ENCODE measurements around the gene DPH2. TPM values are rescaled to one million over a fixed set of nuclear protein-coding genes. Genes with fewer than 3 reads are reported as not detected.

DPH2 gene
- total RNA-seq, 1 experiment from 2014 or later = 57.5 TPM

- TF ChIP-seq STAT6 (CRISPR knock-in tag; conservative IDR thresholded peaks at IDR 0.05; ENCODE audit: low read depth) = no peak
- TF ChIP-seq JAZF1 (CRISPR knock-in tag; IDR thresholded peaks at IDR 0.05) = no peak
- TF ChIP-seq, protein P1, sequence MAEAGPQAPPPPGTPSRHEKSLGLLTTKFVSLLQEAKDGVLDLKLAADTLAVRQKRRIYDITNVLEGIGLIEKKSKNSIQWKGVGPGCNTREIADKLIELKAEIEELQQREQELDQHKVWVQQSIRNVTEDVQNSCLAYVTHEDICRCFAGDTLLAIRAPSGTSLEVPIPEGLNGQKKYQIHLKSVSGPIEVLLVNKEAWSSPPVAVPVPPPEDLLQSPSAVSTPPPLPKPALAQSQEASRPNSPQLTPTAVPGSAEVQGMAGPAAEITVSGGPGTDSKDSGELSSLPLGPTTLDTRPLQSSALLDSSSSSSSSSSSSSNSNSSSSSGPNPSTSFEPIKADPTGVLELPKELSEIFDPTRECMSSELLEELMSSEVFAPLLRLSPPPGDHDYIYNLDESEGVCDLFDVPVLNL (CRISPR knock-in tag; IDR thresholded peaks at IDR 0.05; ENCODE audit: borderline replicate concordance, low read depth) = no peak
These were observed 11.8 kb downstream of the DPH2 start (continued) for GRCh38 chr1:43981636-43982035.

- ATAC-seq = no peak
- H3K27me3 Mint-ChIP-seq (ENCODE audit: low read depth) = no peaks in the 10 kb centered on the region; the same call in 1 of the 2 replicates
- no peak overlapping the region for H3K27ac Mint-ChIP-seq
- peaks cover 20% of the 10 kb centered on the region for H3K4me1 Mint-ChIP-seq
- DNase-seq (ENCODE audit: low spot score) = no peak
- ChIA-PET POLR2A (no interaction called here), CTCF (no interaction called here)
- no peaks in the 10 kb centered on the region for H3K9me3 Mint-ChIP-seq
- H3K36me3 Mint-ChIP-seq = peaks cover 18% of the 10 kb centered on the region
- TF ChIP-seq ZNF263 (CRISPR knock-in tag; IDR thresholded peaks at IDR 0.05; ENCODE audit: low read depth) = no peak
- TF ChIP-seq, protein P2, sequence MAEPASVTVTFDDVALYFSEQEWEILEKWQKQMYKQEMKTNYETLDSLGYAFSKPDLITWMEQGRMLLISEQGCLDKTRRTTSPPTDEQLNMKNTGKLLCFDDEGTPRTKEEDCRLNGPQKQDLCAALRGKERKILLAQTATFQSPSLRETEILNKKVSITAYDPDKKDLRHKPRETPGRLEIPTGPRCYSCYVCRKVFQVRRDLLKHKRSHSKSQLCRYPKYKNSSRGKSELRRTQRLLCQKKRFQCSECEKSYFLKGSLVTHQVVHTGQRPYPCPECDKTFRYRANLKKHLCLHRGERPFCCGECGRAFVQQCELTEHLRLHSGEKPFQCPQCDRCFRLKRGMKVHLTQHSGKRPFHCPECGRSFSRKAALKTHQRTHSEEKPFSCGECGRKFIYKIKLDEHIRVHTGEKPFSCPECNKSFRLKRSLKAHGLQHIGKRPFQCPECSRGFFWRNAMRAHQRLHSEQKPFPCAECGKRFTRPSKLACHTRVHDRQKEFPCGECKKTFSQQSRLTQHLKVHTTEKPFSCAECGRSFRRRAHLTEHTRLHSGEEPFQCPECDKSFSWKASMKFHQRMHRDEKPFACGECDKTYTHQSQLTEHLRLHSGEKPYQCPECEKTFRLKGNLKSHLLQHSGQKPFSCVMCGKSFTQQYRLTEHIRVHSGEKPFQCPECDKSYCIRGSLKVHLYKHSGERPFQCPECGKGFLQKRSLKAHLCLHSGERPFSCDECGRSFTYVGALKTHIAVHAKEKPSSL (CRISPR knock-in tag; conservative IDR thresholded peaks at IDR 0.05) = no peak
- TF ChIP-seq ZSCAN18 (CRISPR knock-in tag; IDR thresholded peaks at IDR 0.05) = no peak
- no peak for TF ChIP-seq OVOL2 (CRISPR knock-in tag; IDR thresholded peaks at IDR 0.05; ENCODE audit: borderline replicate concordance)
- no peak for TF ChIP-seq ETV6 (CRISPR knock-in tag; IDR thresholded peaks at IDR 0.05)
- no peak for TF ChIP-seq USF1 (CRISPR knock-in tag; IDR thresholded peaks at IDR 0.05)
- TF ChIP-seq, protein P3, sequence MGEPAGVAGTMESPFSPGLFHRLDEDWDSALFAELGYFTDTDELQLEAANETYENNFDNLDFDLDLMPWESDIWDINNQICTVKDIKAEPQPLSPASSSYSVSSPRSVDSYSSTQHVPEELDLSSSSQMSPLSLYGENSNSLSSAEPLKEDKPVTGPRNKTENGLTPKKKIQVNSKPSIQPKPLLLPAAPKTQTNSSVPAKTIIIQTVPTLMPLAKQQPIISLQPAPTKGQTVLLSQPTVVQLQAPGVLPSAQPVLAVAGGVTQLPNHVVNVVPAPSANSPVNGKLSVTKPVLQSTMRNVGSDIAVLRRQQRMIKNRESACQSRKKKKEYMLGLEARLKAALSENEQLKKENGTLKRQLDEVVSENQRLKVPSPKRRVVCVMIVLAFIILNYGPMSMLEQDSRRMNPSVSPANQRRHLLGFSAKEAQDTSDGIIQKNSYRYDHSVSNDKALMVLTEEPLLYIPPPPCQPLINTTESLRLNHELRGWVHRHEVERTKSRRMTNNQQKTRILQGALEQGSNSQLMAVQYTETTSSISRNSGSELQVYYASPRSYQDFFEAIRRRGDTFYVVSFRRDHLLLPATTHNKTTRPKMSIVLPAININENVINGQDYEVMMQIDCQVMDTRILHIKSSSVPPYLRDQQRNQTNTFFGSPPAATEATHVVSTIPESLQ (CRISPR knock-in tag; IDR thresholded peaks at IDR 0.05) = no peak
- TF ChIP-seq, protein P4, sequence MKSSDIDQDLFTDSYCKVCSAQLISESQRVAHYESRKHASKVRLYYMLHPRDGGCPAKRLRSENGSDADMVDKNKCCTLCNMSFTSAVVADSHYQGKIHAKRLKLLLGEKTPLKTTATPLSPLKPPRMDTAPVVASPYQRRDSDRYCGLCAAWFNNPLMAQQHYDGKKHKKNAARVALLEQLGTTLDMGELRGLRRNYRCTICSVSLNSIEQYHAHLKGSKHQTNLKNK (CRISPR knock-in tag; IDR thresholded peaks at IDR 0.05) = no peak
- TF ChIP-seq GTF2I (CRISPR knock-in tag; conservative IDR thresholded peaks at IDR 0.05) = no peak
- no peak for TF ChIP-seq HMGA2 (CRISPR knock-in tag; IDR thresholded peaks at IDR 0.05)
- no peak for TF ChIP-seq ZNF416 (CRISPR knock-in tag; IDR thresholded peaks at IDR 0.05)
- no peak for TF ChIP-seq NFE2L1 (CRISPR knock-in tag; IDR thresholded peaks at IDR 0.05)
- no peak overlapping the region for H3K4me3 Mint-ChIP-seq
These were observed 12.4 kb downstream of the DPH2 start for GRCh38 chr1:43982241-43982640.

Data from WTC11 (cell line).